Superior temporal gyrus (tissue), 1 donor: ENCODE data around the gene KIF9.
"Not testable (repeated sequence)": the region's sequence is repeated elsewhere in the genome, so short reads cannot be mapped to it uniquely, and the experiment has no call there.

Experiments
- DNase-seq: peaks from one replicate; pipeline ENCODE4 v3.0.0-alpha.2; 2016; ENCODE audit errors: extremely low spot score

The KIF9 gene

DNA sequence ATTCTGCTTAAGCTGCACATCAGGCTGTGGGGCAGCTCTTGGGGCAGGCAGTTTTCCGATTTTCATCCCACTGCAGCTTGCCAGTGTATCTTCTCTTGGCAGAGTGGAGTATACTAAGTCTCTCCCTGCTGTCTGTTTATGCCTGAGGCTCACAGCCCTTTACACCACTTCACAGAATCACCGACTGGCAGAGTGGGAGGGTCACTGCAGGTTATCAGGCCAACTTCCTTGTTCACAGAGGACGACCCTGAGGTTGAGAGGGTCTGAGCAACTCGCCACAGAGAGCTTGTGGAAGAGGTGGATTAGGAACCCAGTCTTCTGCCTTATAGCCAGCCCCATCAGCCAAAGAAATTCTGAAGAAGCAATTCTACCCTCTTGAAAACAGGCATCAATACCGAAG lies 30.9 kb downstream of the KIF9 start:
- DNase-seq = no peak

DNA sequence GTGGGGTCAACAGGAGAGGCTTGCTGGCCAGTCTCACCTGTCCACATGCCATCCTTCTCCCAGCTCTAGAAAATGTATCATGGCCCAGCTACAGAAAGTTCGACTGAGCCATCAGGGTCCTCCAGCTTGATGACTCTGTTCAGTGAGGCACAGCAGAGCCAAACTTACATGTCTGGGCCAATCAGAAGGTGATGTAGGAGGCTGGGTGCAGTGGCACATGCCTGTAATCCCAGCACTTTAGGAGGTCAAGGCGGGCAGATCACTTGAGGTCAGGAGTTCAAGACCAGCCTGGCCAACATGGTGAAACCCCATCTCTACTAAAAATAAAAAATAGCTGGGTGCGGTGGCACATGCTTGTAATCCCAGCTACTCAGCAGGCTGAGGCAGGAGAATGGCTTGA lies 31.5 kb downstream of the KIF9 start:
- not testable (repeated sequence) for DNase-seq

DNA sequence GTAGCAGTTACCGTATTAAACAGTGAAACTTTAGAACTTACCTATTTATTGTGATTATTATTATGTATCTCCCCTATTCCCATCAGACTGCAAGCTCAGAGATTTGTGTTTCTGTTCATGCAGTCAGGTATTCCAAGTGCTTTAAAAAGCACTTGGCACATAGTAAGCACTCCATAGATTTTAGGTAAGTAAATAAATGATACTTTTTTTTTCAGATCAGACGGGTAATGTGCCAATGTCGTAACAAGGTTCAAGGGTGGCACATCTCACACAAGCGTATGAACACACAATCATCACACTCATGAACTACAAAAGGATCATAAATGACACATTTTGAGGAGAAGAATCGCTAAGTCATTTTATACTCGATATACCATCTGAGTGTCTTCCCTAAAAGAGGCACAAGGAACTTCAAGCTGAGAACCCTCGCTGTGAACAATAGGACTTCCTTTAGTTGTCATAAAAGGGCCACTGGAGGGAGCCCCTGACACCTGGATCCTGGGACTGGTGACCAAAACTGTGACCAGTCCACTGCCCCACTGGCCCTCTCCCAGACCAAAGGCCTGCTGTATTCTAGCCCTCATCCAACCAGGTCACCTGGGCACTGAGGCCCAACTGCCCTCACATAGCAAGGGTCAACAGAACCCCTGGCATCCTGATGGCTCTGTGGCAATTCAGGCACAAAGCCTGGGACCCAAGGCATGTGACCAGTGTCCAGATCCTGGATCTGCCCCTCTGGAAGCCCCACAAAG lies 32.1 kb downstream of the KIF9 start:
- peak; percentile 21 for DNase-seq

DNA sequence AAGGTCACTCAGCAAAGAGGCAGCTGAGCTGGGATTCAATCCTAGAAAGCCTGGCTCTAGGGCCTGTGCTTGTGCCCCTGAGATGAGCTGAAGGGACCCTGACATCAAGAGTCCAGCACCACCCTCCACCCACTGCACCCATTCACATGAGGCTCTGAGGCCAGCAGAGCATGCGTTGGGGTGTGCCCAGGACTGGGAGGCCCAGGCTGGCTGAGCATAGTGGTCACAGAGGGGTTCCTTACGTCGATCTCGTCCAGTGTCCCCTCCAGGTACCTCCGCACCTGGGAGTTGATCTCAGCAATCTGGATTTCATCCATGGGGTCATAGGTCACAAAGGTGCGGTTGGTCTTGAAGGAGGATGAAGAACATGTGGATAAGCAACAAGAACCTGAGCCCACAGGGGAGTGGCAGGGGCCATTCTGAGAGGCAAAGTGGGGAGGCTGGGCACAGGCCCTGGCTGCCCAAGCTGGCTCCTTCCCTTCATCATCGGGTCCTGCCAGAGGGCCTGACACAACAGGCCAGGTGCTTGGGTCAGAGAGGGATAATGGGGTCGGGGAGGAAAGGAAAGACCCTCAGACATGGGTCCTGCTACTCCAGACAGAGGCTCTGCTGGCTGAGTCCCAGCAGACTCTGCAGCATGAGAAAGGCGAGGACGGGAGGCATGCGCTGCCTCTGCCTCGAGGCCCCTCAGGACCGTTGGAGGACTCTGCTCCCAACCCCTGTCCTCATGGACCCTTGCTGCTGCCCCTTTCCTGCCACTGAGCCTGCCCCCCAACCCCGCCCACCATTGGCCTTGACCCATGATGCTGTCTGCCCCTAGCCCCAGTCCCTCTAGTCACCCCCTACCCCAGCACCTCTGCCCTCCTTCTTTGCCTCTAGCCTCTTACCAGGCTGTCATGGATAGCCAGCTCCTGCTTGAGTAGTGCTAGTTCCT lies 35.2 kb downstream of the KIF9 start:
- no peak for DNase-seq

DNA sequence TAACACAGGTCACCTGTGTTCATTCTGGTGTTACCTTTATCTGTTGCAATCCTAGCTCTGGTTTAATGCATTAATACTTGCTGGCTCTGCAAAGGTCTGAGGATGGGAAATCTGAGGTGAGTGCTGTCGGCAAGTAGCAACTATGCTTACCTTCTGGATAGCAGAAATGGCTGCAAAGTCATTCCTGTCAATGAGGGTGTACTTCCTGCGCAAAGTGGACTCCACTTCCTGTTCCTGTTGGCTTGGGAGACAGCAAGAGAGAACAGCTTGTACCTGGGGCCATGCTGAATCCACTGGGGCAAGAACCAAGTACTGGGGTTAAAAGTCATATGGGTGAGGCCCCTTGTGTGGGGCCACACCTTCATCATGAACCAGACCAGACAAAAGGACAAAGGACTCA lies 37.3 kb downstream of the KIF9 start:
- DNase-seq = no peak

DNA sequence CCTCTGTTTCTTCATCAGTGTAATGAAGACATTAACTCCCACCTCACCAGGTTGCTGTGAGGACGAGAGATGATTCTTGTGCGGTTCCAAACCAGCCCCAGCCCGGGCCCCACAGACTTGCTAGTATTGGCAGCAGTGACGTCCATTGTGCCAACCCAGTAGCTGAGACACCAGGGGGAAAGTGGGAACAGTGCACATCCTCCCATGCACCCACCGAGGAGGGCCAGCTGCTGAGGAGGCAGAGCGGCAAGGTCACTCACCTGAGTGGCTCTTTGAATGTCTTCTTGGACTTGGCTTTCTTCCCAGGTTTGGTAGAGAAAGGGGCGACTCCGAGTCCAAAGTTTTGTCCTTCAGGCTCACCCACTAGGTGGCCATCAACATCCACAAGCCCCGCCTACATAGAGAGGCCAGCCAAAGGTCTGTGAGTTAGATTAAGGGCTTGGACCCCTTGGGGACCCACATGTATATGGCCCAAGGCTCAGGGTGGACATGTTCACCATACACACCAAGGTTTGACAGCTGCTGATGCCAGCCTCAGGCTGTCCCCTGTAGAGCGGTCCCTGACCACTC lies 38.0 kb downstream of the KIF9 start:
- no peak for DNase-seq

DNA sequence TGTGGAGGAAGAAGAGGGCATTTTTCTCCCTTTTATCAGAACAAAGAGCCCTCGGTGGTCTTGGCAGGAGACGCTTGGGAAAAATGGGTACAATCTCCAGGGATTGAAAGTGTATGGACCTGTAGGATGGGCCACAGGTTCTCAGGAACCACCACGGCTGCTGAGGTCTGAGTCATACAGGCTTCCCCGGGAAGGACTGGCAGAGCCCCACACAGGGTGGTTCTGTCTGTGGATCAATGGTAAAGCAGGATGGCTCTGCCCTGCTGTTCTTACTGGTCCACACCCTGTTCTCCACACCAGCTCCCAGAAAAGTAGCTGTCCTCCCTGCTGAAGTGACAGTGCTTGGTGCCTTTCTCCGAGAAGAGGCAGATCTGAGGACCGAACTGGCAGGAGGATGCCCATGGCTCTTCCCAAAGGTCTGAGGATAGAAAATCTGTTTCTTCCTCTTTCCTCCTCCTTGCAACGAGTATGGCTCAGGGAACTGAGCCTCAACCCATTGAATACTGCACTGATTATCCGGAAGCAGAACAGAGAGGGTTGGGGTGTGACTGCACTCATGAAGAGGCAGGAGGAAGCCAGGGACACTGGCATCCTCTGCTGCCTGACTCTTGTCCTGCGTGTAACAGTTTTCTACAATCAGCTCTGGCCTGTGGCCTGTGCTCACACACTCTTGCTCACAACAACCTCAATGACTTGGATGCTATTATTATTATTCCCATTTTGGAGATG lies 39.0 kb downstream of the KIF9 start:
- no peak for DNase-seq

DNA sequence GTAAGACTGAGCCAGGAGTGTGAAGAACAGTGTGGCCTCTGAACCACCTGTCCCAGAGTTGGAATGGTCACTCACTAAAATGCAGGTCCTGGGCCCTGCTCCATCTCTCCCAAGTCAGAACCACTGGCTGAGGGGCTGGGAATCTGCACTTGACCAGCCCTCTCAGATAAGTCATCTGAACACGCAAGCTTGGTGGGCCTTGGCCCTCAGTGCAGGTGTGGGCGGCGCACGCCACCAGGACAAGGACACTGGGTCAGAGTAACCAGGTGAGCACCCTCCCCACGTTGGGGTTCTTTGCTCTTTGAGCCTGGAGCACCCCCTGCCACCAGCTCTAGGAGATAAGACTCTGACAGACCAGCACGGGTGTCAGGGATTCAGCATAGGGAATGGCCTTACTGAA lies 42.7 kb downstream of the KIF9 start:
- no peak for DNase-seq

DNA sequence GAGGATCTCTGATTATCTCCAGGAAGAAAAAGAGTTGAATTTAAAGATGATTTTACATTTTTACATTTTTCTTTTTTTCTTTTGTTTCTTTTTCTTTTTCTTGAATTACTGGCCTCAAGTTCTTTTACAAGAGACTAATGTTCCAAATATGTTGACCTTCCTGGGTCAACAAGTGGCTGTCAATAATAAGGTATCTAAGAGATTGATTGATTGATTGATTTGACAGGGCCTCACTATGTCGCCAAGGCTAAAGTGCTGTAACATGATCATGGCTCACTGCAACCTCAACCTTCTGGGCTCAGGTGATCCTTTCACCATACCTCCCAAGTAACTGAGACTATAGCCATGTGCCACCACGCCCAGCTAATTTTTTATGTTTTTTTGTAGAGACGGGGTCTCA lies 44.6 kb downstream of the KIF9 start:
- no peak for DNase-seq

DNA sequence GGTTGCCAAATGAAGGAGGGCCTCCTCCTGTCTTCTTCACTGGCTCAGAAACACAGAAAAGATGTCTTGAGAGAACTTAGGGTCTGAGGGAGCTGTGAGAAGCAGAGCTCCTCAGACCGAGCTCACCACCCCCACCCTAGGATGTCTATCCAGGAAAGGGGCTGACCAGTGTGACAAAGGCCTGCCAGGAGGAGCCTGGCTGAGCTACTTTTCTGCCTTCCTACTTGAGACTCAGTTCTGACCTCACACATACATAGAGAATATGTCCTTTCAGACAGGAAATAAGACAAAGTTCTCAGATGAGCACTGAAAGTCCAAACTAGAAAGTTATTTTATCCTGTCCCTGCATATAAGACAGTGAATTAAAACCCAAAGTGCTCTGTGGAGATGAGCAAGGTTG lies 54.5 kb downstream of the KIF9 start:
- no peak for DNase-seq

DNA sequence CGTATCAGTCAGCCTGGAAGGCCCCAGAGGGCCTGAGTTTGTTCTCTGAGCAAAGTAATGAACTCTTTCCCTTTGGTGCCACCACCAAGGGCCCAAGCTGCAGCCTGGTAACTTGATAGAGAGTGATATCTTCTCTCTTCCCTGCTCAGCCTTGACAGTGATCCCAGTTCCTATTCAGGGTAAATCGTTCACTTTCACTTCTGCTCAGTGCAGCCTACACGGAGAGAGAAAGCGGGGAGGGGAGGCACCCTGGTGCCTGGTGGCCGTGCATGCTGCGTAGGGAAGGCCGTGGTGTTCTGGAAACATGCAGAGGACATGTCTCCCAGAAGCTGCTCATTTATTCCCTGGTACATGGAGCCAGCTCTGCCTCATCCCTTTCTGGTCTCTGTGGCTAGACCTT lies 54.9 kb downstream of the KIF9 start:
- peak; percentile 15 for DNase-seq

DNA sequence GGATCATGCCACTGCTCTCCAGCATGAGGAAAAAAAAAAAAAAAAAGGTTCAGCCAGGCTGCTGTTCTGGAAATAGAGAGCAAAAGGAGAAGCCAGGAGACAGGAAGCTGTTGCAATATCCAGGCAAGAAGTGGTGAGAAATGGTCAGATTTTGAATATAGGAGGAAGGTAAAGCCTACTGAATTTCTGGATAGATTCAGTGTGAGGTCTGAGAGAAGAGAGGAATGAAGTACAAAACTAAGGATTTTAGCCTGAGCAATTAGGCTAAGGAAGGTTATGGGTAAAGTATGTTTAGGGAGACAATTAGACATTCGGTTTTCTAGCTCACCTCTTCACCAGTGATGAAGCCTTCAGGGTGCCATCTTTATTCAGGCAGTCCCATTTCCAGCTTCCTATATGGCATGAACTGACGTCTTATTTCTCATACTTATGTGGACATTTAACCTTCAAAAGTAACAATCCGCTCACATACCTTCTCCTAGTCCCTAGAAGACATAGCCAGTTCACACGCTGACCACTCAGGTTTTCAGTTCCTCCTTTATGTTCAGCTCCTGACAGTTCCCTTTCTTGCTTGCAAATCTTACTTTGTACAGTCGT lies 57.2 kb downstream of the KIF9 start:
- peak; percentile 16 for DNase-seq

DNA sequence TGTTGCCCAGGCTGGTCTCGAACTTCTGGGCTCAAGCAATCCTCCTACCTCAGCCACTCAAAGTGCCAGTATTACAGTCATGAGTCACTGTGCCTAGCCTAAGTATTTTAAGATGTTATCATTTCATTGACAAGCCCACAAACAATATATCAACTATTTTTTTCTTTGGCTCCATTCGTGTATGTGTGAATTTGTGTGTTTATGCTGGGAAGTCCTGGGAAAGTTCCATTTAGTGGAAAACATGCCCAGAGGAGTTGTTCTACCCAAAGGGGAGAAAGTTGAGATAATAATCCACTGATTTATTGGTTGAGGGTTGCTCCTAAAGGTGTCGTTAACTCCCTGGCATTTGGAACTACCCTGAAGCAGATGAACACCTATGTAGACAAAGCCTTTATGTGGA lies 58.8 kb downstream of the KIF9 start:
- no peak for DNase-seq

DNA sequence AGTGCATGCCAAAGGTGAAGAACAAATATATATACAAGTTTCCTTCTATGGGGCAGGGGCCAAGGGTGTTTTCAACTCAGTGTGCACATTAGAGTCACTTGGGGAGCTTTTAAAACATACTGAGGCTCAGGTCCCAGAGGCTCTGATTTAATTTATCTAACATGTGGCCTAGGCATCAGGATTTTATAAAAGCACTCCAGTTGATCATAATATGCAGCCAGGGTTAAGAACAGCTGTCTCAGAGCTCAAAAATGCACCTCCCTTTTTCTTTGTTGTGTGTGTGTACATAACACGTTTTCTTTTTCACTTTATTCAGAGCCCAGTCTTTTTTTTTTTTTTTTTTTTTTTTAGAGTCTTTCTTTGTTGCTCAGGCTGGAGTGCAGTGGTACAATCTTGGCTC lies 60.8 kb downstream of the KIF9 start:
- DNase-seq = no peak

DNA sequence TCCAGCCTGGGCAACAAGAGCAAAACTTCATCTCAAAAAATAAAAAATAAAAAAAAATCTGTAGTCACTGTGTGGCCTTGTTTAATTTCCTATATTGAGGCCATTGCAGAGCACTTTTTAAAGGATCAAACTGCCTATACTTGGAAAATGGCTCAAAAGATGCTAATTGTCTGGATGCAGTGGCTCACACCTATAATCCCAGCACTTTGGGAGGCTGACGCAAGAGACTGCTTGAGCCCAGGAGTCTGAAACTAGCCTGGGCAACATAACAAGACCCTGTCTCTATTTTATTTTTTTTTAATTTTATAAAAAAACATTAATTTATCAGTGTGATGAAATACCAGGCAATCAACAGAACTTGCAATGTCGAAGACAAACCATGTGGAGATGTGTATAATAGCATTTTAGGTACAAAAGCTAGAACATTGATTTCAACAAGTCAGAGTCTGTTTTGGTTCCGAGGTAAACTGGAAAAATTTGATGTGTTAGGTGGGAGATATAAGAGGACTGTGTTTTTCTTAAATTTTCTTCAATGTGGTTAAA lies 71.7 kb downstream of the KIF9 start:
- no peak for DNase-seq

DNA sequence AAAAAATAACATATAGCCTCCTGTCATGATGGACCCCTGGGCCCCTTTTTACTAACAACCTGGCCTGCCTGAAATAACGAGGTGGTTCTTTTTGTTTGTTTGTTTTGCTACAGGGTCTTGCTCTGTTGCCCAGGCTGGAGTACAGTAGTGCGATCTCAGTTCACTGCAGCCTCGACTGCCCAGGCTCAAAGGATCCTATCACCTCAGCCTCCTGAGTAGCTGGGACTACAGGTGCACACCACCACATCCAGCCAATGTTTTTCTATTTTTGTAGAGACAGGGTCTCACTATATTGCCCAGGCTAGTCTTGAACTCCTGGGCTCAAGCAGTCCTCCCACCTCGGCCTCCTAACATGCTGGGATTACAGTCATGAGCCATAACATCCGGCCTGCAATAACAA lies 76.6 kb downstream of the KIF9 start:
- not testable (repeated sequence) for DNase-seq

DNA sequence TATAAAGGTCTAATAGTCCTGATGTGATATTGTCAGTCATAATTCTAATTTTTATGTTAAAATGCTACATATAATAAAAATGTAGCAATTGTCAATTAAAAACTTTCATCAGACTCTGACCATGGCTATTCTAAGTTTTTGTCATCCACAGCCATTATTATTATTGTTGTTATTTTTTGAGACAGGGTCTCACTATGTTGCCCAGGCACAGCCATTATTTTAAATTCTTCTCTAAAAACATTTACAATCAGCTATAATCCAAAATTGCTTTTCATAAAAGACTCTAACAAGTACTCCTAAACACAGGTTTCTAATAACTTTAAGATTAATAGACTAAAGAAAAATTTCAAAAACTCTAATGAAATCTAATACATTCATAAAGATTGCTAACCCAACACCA lies 77.7 kb downstream of the KIF9 start:
- DNase-seq = no peak

DNA sequence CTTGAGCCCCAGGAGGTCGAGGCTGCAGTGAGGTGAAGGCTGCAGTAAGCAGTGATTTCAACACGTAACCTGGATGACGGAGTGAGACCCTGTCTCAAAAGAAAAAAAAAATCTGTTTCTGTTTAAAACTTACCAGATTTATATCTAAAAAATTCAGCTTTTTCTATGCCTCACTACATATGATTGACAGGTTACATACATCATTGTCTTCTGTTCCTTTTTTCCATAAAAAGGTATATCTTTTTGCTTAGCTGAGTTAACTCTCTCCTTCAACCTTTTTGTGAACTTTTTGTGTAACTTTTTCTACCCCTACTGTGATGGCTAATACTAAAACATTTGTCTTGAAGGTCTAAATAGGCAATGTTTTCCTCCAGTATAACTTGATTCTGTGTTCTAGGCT lies 80.1 kb downstream of the KIF9 start:
- no peak for DNase-seq

DNA sequence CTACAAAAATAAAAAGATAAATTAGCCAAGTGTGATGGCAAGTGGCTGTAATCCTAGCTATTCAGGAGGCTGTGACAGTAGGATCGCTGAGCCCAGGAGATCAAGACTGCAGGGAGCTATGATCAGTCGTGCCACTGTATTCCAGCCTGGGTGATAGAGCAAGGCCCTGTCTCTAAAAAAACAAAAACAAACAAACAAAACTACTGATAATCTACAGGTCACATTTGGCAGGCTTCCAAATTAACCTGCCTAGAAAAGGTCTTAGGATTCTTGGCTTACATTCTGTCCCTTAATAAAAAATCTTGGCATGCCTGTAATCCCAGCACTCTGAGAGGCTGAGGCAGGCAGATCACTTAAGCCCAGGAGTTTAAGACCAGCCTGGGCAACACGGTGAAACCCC lies 85.3 kb downstream of the KIF9 start:
- DNase-seq = no peak

DNA sequence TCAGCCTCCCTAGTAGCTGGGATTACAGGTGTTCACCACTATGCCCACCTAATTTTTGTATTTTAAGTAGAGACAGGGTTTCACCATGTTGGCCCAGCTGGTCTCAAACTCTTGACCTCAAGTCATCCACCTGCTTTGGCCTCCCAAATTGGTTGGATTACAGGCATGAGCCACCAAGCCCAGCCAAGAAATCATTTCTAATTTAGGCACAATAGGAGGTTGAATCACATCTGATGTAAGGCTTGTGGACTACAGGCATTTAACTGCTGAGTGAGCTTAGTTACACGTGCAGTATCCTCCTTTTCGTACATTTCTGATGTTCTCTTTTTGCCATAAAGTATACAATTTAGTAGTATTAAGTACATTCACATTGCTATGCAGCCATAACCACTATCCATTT lies 87.6 kb downstream of the KIF9 start:
- DNase-seq = no peak
